HG03103 (cell line): Measurements from ENCODE around the gene HEG1.
"Not testable (repeated sequence)": the region's sequence is repeated elsewhere in the genome, so short reads cannot be mapped to it uniquely, and the experiment has no call there.

ENCODE experiments used
- ATAC-seq: cut with Tn5 transposase; IDR thresholded peaks from one replicate; pipeline ENCODE4 v1.9.1; 2021; ENCODE audit warnings: low read depth; ENCODE audit not compliant: unreplicated experiment

Gene HEG1

DNA sequence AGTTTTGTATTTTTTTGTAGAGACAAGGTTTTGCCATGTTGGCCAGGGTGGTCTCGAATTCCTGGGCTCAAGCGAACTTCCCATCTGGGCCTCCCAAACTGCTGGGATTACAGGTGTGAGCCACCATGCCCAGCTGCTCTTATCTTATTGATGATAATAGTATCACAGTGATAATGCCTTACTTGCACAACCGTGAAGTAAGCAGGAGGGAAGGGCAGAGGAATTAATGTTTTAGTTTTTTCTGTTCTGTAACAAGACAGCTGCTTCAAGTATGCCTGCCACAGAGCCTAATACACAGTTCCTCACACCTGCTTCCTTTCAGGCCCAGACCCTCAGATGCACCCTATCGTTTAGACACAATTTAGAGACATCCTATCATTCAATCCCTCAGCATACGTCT is 95.1 kb downstream of the HEG1 start:
- ATAC-seq: no peak

DNA sequence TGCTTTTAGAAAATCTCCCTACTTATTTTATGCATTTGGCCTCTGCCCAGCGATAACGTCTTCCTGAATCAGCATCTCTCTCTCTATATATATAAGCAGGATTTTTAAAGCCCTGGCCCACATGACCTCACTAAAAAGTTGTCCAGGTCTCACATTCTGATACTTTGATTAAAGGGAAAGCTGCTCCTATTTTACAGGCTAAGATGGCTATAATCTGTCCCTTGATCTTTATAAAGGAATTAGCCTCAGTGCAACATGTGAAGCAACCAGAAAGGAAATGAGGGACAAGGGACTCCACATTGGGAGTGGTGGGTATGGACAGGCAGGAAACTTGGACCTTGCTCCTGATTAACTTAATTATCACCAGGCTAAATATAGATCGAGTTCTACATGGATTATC is 95.7 kb downstream of the HEG1 start:
- no peak for ATAC-seq

DNA sequence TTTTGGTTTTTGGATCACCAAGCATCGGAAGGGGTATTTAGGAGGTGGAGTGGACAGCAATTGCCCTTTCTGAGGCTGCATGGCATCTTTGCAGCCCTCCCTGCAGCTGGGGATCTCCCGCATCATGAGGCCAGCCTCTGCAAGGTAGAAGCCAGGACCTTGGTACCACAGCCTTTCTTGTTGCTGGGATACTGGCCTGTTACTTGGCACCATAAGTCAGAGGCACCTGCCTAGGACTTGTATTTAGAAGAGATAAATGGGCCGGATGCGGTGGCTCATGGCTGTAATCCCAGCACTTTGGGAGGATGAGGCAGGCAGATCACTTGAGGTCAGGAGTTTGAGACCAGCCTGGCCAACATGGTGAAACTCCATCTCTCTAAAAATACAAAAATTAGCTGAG is 97.8 kb downstream of the HEG1 start:
- ATAC-seq: not testable (repeated sequence)

DNA sequence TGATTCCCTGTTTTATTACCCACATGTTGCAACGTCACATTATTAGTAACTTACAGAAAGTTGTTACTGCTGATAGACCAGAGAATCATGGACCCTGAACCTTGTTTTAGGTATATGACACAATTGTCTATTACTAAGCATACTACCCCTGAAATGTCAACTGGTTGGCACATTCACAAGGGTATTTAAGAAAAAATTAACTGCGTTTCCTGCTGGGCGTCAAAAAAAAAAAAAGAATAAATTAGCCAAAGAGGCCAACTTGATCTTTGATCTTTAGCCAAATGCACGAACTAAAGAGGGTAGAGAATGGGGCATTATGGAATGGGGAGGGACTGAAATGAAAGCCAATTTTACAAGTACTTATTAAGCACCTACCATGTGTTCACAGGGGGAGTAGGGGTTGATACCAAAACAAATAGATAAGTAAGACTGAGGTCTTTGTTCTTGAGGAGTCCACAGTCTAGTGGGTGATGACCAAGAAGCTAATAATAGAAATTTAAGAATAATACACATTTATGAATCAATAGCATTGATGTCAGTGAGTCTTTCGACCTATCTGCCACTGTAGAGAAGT is 103.4 kb downstream of the HEG1 start:
- no peak for ATAC-seq

DNA sequence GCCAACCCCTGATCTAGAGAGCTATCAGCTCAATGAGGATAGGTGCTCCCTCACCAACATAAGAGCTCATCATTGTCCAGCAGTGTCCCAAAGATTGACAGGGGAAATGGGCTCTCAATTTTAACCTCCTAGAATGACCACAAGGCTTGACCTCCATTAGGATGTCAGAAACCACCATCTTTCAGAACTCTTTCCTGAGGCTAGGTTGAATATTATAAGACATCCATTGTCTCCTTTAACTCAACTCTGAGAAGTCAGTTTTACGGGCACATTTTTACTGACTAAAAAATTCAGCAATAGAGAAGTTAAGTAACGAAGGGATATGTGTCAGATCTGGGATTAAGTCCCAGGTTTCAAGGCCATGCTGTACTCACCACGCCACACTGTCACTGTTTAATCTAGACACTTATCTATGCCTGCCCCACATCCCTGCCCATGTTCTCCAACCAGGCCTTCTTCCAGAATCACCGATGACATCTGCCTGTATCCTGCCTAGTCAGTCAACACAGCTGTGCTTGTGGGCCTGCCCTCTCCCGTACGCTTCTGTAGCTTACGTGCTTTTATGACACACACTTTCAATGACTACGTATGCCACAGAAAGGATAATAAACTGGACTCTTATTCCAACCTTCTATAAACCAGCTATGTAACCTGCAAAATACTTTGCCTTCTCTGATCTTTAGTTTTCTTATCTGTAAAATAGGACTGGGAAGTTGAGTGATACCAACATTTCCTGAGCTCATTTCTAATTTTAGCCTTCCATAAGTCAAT is 104.1 kb downstream of the HEG1 start:
- no peak for ATAC-seq

DNA sequence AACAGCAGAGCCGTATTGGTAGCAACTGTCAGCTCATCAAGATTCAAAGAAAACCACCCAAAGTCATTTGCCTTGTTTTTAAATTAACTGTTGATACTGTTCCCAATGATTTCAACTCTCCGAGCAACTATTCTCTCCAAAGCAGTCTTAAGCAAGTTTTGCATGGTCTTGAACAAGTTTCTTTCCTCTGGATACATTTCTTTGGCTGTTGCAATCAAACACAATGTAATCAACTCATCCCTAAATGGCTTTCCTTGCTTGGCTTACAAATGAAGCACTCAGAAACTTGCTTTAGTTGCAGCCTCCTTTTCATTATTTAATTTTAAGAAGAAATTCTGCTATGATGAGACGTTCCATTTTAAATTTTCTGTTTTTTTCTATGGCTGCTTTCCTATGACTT is 105.8 kb downstream of the HEG1 start:
- no peak for ATAC-seq

DNA sequence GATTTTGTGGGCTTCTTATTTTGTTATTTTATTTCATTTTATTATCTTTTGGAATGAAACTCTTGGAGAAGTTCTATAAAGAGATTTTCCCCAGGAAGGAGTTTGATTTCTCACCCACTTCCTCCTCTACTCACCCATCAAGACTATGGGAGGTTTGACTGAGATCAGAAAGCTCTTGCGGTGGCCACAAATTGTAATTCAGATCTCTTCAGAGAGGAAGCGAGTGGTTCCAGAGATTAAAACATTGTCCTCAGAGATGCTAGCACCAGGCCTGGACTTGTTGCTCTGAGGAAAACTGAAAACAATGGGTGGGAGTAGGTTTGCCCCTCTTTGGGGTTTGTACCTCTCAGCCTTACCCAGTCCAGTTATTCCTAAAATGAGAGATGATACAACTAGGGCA is 113.2 kb downstream of the HEG1 start:
- ATAC-seq: no peak

DNA sequence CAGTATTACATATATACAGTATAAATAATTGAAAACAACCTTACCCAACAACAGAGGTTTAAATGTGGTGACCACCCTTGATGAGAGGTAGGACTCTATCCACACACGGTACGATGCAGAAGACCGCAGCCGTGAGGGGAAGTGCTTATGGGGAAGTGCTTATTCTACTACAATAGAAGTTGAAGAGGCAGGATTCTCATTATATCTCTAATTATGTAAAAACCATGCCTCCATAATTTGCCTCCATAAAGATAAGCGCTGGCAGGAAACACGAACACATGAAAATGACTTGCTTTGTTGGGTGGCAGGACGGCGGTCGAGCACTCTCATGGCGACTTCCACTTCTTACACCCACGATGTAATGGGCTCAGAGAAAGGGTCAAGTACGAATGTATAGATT is 114.0 kb downstream of the HEG1 start:
- no peak for ATAC-seq

DNA sequence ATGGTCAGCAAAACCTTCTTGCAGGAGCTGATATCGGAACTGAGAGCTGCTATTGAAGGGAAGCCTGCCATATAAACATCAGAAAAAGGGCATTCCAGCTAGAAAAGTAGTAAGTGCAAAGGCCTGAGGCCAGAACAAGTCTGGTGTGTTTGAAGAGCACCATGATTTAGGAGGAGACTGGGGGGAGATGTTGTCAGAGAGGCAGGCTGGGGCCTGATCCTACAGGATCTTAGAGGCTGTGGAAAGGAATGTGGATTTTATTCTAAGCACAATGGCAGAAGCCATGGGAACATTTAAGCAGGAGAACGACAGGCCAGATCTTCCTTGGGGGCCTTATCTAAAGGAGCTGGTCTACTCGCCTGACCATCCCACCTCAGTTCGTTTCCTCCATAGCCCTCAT is 116.1 kb downstream of the HEG1 start:
- ATAC-seq: no peak

DNA sequence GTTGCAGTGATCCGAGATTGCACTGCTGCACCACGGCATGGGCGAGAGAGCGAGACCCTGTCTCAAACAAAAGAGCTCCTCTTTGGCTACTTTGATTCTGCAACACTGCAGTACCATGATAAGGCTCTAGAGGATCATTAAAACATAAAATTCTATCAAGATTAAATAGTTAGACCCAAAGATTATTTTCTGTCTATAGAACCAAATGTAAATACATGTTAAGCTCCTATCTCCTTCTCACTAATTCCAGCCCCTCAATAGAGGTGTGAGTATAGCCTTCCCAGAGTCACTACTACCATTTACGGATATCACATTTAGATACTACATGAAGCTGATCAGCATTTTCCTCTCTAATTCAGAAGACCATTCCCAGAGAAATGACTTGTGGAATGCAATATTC is 116.9 kb downstream of the HEG1 start:
- no peak for ATAC-seq

DNA sequence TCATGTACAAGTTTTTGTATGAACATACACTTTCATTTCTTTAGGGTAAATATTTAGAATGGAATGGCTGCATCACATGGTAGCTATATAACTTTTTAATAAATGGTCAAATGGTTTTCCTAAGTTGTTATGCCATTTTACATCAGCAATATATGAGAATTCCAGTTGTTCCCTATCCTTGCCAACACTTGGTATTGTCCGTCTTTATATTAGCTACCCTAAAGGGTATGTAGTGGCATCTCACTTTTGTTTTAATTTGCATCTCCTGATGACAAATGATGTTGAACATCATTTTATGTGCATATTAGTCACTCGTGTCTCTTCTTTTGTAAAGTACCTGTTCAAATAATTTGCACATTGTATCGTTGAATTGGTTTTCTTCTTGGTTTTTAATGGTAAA is 118.7 kb downstream of the HEG1 start:
- ATAC-seq: no peak

DNA sequence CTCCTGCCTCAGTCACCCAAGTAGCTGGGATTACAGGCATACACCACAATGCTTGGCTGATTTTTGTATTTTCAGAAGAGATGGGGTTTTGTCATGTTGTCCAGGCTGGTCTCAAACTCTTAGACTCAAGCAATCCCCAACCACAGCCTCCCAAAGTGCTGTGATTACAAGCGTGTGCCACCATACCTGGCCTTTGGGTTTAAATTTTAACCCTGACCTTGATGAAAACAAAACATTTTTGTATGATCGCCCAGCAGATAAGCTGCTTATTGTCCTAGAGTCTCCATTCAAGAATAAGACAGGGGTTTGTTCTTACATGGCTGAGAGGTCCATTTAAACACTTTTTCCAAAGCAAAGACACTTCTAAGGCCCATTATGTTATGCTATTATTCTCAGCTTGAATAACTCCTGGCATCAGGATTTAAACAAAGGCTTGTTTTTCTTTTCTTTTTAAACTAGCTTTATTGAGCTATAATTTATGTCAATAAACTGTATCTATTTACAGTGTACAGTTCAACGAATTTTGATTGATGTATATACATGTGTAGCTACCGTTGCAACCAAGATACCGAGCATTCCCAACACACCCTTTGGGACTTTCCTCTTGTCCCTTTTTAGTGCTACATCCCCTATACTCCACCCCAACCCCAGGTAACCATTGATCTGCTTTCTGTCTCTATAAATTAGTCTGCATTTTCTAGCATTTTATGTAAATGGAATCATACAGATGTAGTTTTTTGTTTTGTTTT is 119.8 kb downstream of the HEG1 start:
- ATAC-seq: no peak

DNA sequence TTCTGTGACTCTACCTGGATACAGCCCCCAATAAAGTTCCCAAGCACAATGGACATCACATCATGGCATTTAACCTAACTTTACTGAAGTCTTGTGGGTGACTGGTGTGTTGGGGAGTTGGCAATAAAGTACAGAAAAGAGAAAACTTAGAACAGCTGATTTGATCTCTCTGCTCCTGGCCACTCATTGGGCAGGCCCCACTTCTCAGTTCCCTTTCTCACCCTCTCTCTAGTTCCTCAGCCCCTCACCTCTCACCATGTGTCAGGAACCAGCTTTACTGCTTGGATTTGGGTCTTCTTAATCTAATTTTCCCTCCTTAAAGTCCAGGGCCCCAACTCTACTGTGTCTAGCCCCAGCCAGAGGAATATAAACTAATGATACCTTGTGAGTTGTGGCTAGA is 120.5 kb downstream of the HEG1 start:
- no peak for ATAC-seq

DNA sequence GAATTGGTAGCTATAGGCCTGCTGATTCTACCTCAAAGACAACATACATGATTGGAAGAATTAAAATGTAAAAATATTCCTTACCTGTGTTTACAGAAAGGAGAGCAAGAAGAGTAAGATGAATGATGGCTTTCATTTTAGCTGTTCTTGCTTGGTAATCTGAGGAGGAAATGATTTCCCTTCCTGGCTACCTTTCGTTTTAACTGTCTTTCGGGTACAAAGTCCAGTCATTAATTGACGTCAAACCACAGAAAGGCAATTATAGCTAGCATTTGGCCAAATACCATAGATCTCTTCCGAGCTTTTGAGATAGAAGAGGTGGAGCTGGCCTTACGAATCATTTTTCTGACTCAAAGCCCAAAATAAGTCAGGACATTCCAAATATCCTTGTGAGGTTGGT is 121.2 kb downstream of the HEG1 start, which contains the start of gene MUC13:
MUC13 (minus strand) TSS at position 175 of the 400 bp plus-strand sequence; CDS start at position 136, 39 bp downstream.
- ATAC-seq: no peak

DNA sequence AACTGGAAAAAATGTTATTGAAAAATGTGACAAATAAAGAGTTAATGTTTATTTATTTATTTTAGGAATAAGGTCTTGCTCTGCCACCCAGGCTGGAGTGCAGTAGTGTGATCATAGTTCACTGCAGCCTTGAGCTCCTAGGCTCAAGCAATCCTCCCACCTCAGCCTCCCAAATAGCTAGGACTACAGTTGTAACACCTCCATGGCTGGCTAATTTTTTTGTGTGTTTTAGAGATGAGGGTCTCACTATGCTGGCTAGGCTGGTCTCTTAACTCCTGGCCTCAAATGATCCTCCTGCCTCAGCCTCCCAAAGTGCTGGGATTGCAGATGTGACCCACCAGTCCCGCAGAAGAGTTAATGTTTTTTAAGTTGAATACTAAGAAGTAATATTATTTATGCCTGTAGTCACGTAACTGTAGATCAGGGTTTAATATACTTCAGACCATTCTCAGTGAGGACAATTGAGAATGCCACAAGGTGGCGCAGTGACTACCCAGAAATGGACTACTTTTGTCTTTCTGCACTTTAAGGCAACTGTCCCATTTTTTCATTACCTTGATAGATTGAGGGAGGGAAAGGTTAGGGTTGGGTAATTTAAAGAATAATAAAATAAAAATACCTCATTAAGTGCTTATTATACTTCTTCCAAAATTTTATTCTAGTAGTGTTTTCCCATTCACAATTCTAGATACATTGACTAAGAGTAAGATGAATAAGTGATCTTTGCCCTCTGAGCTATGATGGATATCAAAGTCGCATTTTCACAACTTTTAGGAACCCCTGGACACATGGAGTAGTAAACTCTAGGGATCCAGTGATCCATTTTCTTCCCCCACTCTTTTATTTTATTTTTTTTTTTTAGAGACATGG is 127.2 kb downstream of the HEG1 start:
- no peak for ATAC-seq

DNA sequence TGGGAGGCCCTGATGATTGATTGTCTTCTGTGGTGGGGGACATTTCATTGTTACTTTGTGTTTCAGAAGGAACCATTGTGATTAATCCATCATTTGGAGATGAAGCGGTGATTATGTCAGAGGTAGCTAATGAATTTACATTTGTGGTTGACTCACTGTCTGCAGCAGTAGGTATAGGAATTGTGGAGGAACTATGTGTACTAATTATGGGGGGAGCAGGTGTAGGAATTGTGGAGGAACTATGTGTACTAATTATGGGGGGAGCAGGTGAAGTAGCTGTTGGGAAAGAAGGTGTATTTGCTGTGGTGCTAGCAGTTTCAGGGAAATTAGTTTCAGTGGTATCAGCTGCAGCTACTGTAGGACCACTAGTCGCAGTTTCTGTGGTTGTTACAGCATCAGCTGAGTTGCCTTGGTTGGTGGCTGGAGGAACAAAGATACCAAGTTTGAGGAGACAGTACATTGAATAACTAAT is 128.2 kb downstream of the HEG1 start:
- ATAC-seq: no peak

DNA sequence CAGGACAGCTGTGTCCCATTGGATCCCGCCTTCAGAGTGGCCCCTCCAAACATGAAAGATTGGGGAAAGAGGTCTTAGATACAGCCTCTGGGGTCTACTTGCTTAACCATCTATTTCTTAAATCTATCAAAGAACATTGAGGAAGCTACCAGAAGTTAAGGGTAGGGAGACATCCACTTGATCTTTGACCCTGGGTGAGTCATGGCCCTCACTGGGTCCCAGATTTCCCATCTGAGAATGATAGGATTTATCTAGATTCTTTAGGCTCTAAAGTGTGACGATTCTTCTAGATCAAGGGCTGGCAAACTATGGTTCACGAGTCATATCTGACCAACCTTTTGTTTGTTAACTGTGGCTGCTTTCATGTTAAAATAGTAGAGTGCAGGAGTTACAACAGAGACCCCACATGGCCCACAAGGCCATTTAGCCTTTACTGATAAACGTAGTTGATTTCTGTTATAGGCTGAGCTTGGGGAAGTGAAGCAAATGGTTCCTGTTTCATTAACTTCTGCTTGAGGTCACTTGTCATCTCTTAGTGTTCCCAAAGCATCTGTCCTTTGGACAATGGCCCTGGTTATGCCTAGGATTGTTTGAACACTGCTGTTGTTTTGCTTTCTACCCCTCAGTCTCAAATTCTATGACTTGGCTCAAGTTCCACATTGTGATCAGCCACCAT is 129.2 kb downstream of the HEG1 start:
- ATAC-seq: no peak

DNA sequence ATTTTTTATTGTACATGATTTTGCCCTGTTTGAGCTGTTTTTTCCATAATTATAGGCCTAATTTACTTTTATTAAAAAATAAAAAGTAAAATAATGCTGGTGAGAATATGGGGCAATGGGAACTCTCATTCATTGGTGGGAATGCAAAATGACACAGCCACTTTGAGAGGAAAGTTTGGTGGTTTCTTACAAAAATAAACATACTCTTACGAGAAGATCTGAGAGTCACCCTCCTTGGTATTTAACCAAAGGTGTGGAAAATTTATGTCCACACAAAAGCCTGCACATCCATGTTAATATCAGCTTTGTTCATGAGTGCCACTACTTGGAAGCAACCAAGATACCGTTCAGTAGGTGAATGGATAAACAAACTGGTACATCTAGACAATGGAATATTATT is 131.1 kb downstream of the HEG1 start:
- no peak for ATAC-seq

DNA sequence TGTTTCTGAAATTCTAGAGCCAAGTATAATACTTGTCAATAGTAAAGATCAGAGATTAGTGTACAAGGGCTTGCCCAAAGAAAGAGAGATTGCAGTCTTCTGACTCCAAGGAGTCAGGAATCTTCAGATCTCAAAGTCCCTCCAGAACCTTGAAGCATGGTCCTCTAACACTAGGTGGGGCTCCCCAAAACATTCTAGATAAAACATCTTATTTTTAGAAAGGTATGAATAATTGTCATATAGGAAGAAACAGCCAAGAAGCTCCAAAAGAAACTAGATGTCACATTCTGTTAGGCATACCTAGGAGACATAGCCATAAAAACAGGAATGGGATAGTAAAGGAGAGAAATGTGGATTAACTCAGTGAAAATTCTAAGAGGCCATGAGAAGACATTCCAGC is 132.0 kb downstream of the HEG1 start:
- no peak for ATAC-seq

DNA sequence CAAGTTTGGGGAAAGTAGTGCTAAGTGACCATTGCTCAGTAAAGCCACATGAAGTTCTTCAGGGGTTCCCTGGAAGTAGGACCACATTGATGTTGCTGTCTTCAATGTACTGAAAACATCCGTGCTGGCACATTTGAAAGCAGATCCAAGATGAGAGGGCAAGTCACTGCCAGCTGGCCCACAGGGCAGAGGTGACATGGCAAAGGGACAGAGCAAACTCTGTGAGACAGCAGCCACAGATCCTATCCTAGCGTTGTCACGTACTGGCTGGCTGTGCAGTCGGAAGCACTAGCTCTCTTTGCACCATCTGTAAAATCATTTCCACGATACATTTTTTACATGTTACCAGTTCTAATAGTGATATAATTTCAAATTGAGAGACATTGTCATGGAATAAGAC is 135.1 kb downstream of the HEG1 start:
- ATAC-seq: no peak
